GM12878 (cell line): ENCODE results near the gene FARS2. TPM values are rescaled to one million over a fixed set of nuclear protein-coding genes. Genes with fewer than 3 reads are reported as not detected.
A peak's percentile ranks its signal among the peaks of the same experiment; 100 is the strongest.

Experiments
- ATAC-seq: fragments of 200-7000 bp; cut with Tn5 transposase; 3 replicates; pipeline ENCODE4 v1.9.1; 2020; ENCODE audit warnings: mild to moderate bottlenecking, moderate library complexity
- BruUV-seq: library from RNA; stranded (reverse); fragments of 400-500 nt; replicated peaks from 2 replicates; lab custom pipeline; 2021; lab: Mats Ljungman, UMichigan
- CTCF ChIA-PET: fragments of 300-600 bp; sonication (Branson Sonifier 250); formaldehyde crosslinking; extraction: SDS; loops from one replicate; lab custom pipeline; 2021; ENCODE audit warnings: inconsistent platforms; lab: Yijun Ruan, JAX
- POLR2A ChIA-PET: fragments of 350-600 bp; formaldehyde crosslinking; extraction: SDS; loops from one replicate; lab custom pipeline; 2021; ENCODE audit warnings: inconsistent platforms; lab: Charles Lee
- RAD21 ChIA-PET: fragments of 300-600 bp; sonication (Branson Sonifier 250); formaldehyde crosslinking; loops from one replicate; lab custom pipeline; 2023; ENCODE audit warnings: antibody characterized with exemption; ENCODE audit not compliant: unreplicated experiment; lab: Charles Lee
- SMC1A ChIA-PET: fragments of 300-600 bp; sonication (Branson Sonifier 250); formaldehyde crosslinking; loops from one replicate; lab custom pipeline; 2023; ENCODE audit not compliant: unreplicated experiment, uncharacterized antibody; lab: Charles Lee
- DNase-seq: peaks from one replicate; pipeline ENCODE4 v3.0.0-alpha.2; 2011; ENCODE audit warnings: low read depth, low spot score
- FAIRE-seq: peaks from 3 replicates; lab custom pipeline; 2011; peaks lifted over from hg19 to GRCh38; lab: Jason Lieb, UNC
- H2AFZ ChIP-seq: 2 replicates; pipeline ENCODE4 v1.6.0; 2011; ENCODE audit warnings: low read depth, low read length, control low read depth; ENCODE audit not compliant: control insufficient read depth
- H3K27ac ChIP-seq: 2 replicates; pipeline ENCODE4 v1.5.1; 2011; ENCODE audit warnings: control low read depth; ENCODE audit not compliant: control insufficient read depth, insufficient read depth
- H3K27me3 ChIP-seq, 2 experiments: replicated peaks in 1 of 2; 2 replicates each; pipeline versions ENCODE4 v1.6.0 to v1.6.1; 2011; ENCODE audit warnings: low read length in 1 of 2; ENCODE audit not compliant: control insufficient read depth in 2 of 2, insufficient read depth in 2 of 2
- H3K36me3 ChIP-seq, 2 experiments: 2 replicates each; pipeline ENCODE4 v1.5.1; 2011; ENCODE audit warnings: low read length in 1 of 2; ENCODE audit not compliant: control insufficient read depth in 2 of 2, insufficient read depth in 2 of 2
- H3K4me1 ChIP-seq: 2 replicates; pipeline ENCODE4 v1.6.1; 2011; ENCODE audit warnings: mild to moderate bottlenecking, low read length, moderate library complexity, mixed read lengths; ENCODE audit not compliant: control insufficient read depth, insufficient read depth
- H3K4me2 ChIP-seq: 2 replicates; pipeline ENCODE4 v1.6.0; 2011; ENCODE audit warnings: control low read depth; ENCODE audit not compliant: control insufficient read depth, insufficient read depth
- H3K4me3 ChIP-seq: fragments of 200-600 bp; sonication (generic); 2 replicates; pipeline ENCODE4 v1.5.1; 2016
- H3K79me2 ChIP-seq: 2 replicates; pipeline ENCODE4 v1.6.0; 2011; ENCODE audit warnings: low read length; ENCODE audit not compliant: control insufficient read depth, insufficient read depth
- H3K9ac ChIP-seq: 2 replicates; pipeline ENCODE4 v1.8.0; 2011; ENCODE audit warnings: low read length, control low read depth, mixed read lengths; ENCODE audit not compliant: control insufficient read depth, insufficient read depth
- H3K9me3 ChIP-seq: replicated peaks from 3 replicates; pipeline ENCODE4 v1.5.1; 2011; ENCODE audit warnings: mild to moderate bottlenecking, low read length; ENCODE audit not compliant: control insufficient read depth, insufficient read depth
- H4K20me1 ChIP-seq: 2 replicates; pipeline ENCODE4 v1.6.0; 2011; ENCODE audit not compliant: control insufficient read depth, insufficient read depth
- EED ChIP-seq: sonication (generic); IDR thresholded peaks from 2 replicates; pipeline ENCODE4 v1.6.1; 2016; ENCODE audit warnings: antibody characterized with exemption, low read depth
- IKZF1 ChIP-seq: fragments of 450-650 bp; conservative IDR thresholded peaks from 2 replicates; pipeline ENCODE4 v1.6.1; 2017; ENCODE audit warnings: antibody characterized with exemption, mild to moderate bottlenecking
- RCOR1 ChIP-seq: conservative IDR thresholded peaks from 2 replicates; pipeline ENCODE4 v1.6.1; 2012; ENCODE audit warnings: low read depth, low read length, improper control_type of control experiment
- RUNX3 ChIP-seq: IDR thresholded peaks from 2 replicates; pipeline ENCODE4 v1.6.1; 2012; ENCODE audit warnings: low read length, inconsistent platforms
- WRNIP1 ChIP-seq: IDR thresholded peaks from 2 replicates; pipeline ENCODE4 v1.6.1; 2011; ENCODE audit warnings: low read depth, low read length, improper control_type of control experiment, borderline replicate concordance
- WGBS: methylation state at CpG from one replicate; pipeline ENCODE4 v1.1.6; 2016; ENCODE audit warnings: low lambda C conversion rate; ENCODE audit not compliant: insufficient replicate concordance, insufficient coverage; ENCODE audit errors: missing lambda C conversion rate; 5-methylcytosine and 5-hydroxymethylcytosine counted together
- in situ Hi-C: fragments of 300-500 bp; cut with MboI; formaldehyde crosslinking; loops from 9 replicates; pipeline ENCODE4 v1.14.3; 2018; ENCODE audit warnings: mixed read lengths
- intact Hi-C: fragments of 100-400 bp; cut with micrococcal nuclease; formaldehyde crosslinking; loops from one replicate; pipeline ENCODE4 v1.14.2; 2022; ENCODE audit not compliant: unreplicated experiment
- polyA plus RNA-seq, 11 experiments: library from polyadenylated mRNA; depleted of rRNA in 4 of 11; unstranded in 6 of 11; stranded (reverse) in 5 of 11; fragments of >200 nt; fragmentation: Nextera tagmentation in 4 of 11; fragmentation: Illumina TruSeq in 1 of 11; extraction: Ambion mirVana in 4 of 11; extraction: Trizol in 1 of 11; gene quantifications; 1 replicate in 1 of 11; 2 replicates in 10 of 11; pipeline versions ENCODE4 v1.2.1 to v1.2.3, GENCODE V29; 2011 to 2016; ENCODE audit warnings: inconsistent platforms in 2 of 11, missing spikeins in 2 of 11, low read depth in 1 of 11
- total RNA-seq, 4 experiments: library from RNA; depleted of rRNA in 3 of 4; stranded (reverse); fragments of >200 nt in 3 of 4; fragmentation: Illumina TruSeq in 1 of 4; extraction: Trizol in 1 of 4; gene quantifications; 2 replicates each; pipeline versions ENCODE4 v1.2.1 to v1.2.3, GENCODE V29; 2013 to 2021

Gene FARS2
- total and polyA plus RNA-seq, 10 of the 15 experiments (the other 5 are each of a cell fraction or from before 2014, with no cell fraction given) = 16.8 to 46.7 (median 25.6) TPM

DNA sequence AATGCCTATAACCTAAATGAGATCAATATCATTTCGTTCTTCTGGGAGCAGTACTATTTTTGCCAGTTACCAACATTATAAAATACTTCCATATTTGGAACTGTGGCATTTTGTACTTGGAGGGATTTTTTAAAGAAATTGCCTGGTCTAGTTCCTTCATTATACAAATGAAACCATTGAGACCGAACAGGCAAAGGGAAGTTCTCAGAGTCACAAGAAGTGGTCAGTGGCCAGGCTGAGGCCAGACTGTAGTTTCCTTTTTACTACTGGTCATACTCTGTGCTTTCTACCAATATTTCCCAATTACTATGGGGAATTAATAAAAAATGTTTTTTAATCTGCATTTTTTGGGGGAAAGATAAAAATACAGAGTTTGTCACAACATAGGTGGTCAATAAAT, 413.4 kb downstream of the FARS2 start:
- Histone ChIP-seq H3K9ac (no peak overlapping the region), H3K36me3 (no peaks in the 10 kb centered on the region), H3K79me2 (no peaks in the 10 kb centered on the region), H3K4me3 (no peak overlapping the region), H3K4me2 (no peak overlapping the region), H3K9me3 (no peaks in the 10 kb centered on the region), H4K20me1 (no peaks in the 10 kb centered on the region), H3K4me1 (peaks cover 7% of the 10 kb centered on the region), H3K27ac (no peak overlapping the region), H3K27me3 (no peaks in the 10 kb centered on the region), H2AFZ (no peak overlapping the region)
- POLR2A ChIA-PET = no interaction called here
- no TSS peak for BruUV-seq
- DNase-seq (no peak), FAIRE-seq (no peak), ATAC-seq (peak; percentile 68)
- CTCF ChIA-PET = no interaction called here
- RAD21 ChIA-PET = no interaction called here
- SMC1A ChIA-PET = no interaction called here
- intact Hi-C loops = no loop called here
- 0 out of 2 replicates have a peak, but pooled peaks have one; percentile 6 for TF ChIP-seq EED
- TF ChIP-seq RCOR1 = no peak
- TF ChIP-seq RUNX3 = peak; percentile 32; the same call in 1 of the 2 replicates
- TF ChIP-seq WRNIP1 = no peak
- in situ Hi-C loops = no loop called here
- WGBS = 2% methylated on average over 2 of the region's 2 CpGs

DNA sequence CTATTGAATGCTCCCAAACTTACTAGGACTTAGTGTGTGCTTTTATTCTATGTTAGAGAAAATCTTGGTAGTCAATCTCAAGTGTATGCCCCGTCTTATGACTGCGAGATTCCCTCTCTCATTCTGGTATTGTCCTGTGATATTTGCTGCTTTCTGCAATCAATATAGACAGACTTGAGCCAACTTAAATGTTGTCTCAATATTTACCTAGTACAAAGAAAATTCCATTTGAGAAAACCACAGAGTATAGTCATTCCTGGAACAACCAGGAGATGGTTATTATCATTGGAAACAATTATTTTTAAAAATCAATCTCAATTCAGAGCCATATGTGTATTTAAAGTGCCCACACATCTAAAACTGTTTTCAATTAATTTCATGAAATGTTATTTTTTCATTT, 415.4 kb downstream of the FARS2 start:
- Histone ChIP-seq H3K9ac (no peak overlapping the region), H3K4me3 (no peak overlapping the region), H4K20me1 (no peaks in the 10 kb centered on the region), H2AFZ (no peak overlapping the region), H3K27me3 (no peaks in the 10 kb centered on the region), H3K4me2 (no peak overlapping the region), H3K79me2 (no peaks in the 10 kb centered on the region), H3K27ac (no peak overlapping the region), H3K4me1 (peaks cover 7% of the 10 kb centered on the region), H3K36me3 (no peaks in the 10 kb centered on the region)
- no TSS peak for BruUV-seq
- RAD21 ChIA-PET = no interaction called here
- DNase-seq (no peak), FAIRE-seq (no peak)
- in situ Hi-C loops = no loop called here
- WGBS = 82% methylated on average over 2 of the region's 2 CpGs
- no peak for TF ChIP-seq IKZF1
- TF ChIP-seq, all 136 proteins: peak for 0
- no peaks in the 10 kb centered on the region for H3K9me3 ChIP-seq
- ChIA-PET CTCF (interaction anchor here (0.7 kb wide), 1 partner anchor 68 kb away, joined by 3 read pairs; no protein-coding TSS in a partner anchor), POLR2A (no interaction called here), SMC1A (no interaction called here)
- ATAC-seq = no peak
- intact Hi-C loops = no loop called here
